ENCODE results near the gene GPATCH2.

Gene GPATCH2

GRCh38 chr1:217630711-217631591, at the start of gene GPATCH2, which contains the start of gene SPATA17:
TSS of gene GPATCH2 (minus strand) at chr1:217631090. CDS start at chr1:217630971, 119 bp downstream.
TSS of gene SPATA17 (plus strand) at chr1:217631344. CDS start at chr1:217631379, 35 bp downstream.
- Histone ChIP-seq H3K4me1 (ENCODE audit: insufficient read depth, low read length) (peaks cover 3% of the 10 kb centered on the region; the same call in 1 of the 2 replicates), H3K9ac (ENCODE audit: low read depth, low read length) (peak within 1 kb of the TSS; percentile 95), H3K9me3 (ENCODE audit: control insufficient read depth, insufficient read depth, low read length) (no peaks in the 10 kb centered on the region), H3K36me3 (ENCODE audit: insufficient read depth, low read length) (no peaks in the 10 kb centered on the region)

- Histone ChIP-seq H3K4me1 (ENCODE audit: insufficient read depth, low read length) (no peaks in the 10 kb centered on the region; the same call in 1 of the 2 replicates), H3K9ac (ENCODE audit: low read depth, low read length) (no peak overlapping the region), H3K36me3 (ENCODE audit: insufficient read depth, low read length) (no peaks in the 10 kb centered on the region), H3K9me3 (ENCODE audit: control insufficient read depth, insufficient read depth, low read length) (no peaks in the 10 kb centered on the region)
Measured at GRCh38 chr1:217674028-217674729, 43.3 kb upstream of the GPATCH2 start.

GRCh38 chr1:217673387-217673786, 42.5 kb upstream of the GPATCH2 start:
- H3K9ac ChIP-seq (ENCODE audit: low read depth, low read length), result no peak overlapping the region

GRCh38 chr1:217668351-217668940, 37.6 kb upstream of the GPATCH2 start:
- no peaks in the 10 kb centered on the region for H3K9me3 ChIP-seq (ENCODE audit: control insufficient read depth, insufficient read depth, low read length)
- no peaks in the 10 kb centered on the region for H3K4me1 ChIP-seq (ENCODE audit: insufficient read depth, low read length)
- H3K9ac ChIP-seq (ENCODE audit: low read depth, low read length), result no peak overlapping the region
- no peaks in the 10 kb centered on the region for H3K36me3 ChIP-seq (ENCODE audit: insufficient read depth, low read length)

More at GRCh38 chr1:217673387-217673786, 42.5 kb upstream of the GPATCH2 start:
- no peaks in the 10 kb centered on the region for H3K36me3 ChIP-seq (ENCODE audit: insufficient read depth, low read length)
- no peaks in the 10 kb centered on the region for H3K9me3 ChIP-seq (ENCODE audit: control insufficient read depth, insufficient read depth, low read length)
- H3K4me1 ChIP-seq (ENCODE audit: insufficient read depth, low read length), result no peaks in the 10 kb centered on the region; the same call in 1 of the 2 replicates

GRCh38 chr1:217661407-217661806, 30.5 kb upstream of the GPATCH2 start:
- Histone ChIP-seq H3K36me3 (ENCODE audit: insufficient read depth, low read length) (no peaks in the 10 kb centered on the region), H3K9ac (ENCODE audit: low read depth, low read length) (no peak overlapping the region), H3K9me3 (ENCODE audit: control insufficient read depth, insufficient read depth, low read length) (no peaks in the 10 kb centered on the region), H3K4me1 (ENCODE audit: insufficient read depth, low read length) (no peaks in the 10 kb centered on the region)

GRCh38 chr1:217660353-217661062, 29.6 kb upstream of the GPATCH2 start:
- Histone ChIP-seq H3K4me1 (ENCODE audit: insufficient read depth, low read length) (no peaks in the 10 kb centered on the region), H3K9me3 (ENCODE audit: control insufficient read depth, insufficient read depth, low read length) (no peaks in the 10 kb centered on the region), H3K36me3 (ENCODE audit: insufficient read depth, low read length) (no peaks in the 10 kb centered on the region), H3K9ac (ENCODE audit: low read depth, low read length) (no peak overlapping the region)

GRCh38 chr1:217650674-217651073, 19.8 kb upstream of the GPATCH2 start:
- Histone ChIP-seq H3K9me3 (ENCODE audit: control insufficient read depth, insufficient read depth, low read length) (no peaks in the 10 kb centered on the region), H3K9ac (ENCODE audit: low read depth, low read length) (no peak overlapping the region), H3K36me3 (ENCODE audit: insufficient read depth, low read length) (no peaks in the 10 kb centered on the region), H3K4me1 (ENCODE audit: insufficient read depth, low read length) (no peaks in the 10 kb centered on the region)

- Histone ChIP-seq H3K9me3 (ENCODE audit: control insufficient read depth, insufficient read depth, low read length) (no peaks in the 10 kb centered on the region), H3K9ac (ENCODE audit: low read depth, low read length) (no peak overlapping the region), H3K36me3 (ENCODE audit: insufficient read depth, low read length) (no peaks in the 10 kb centered on the region), H3K4me1 (ENCODE audit: insufficient read depth, low read length) (no peaks in the 10 kb centered on the region)
Measured at GRCh38 chr1:217647791-217648190, 16.9 kb upstream of the GPATCH2 start.

GRCh38 chr1:217642455-217642854, 11.6 kb upstream of the GPATCH2 start:
- Histone ChIP-seq H3K4me1 (ENCODE audit: insufficient read depth, low read length) (no peaks in the 10 kb centered on the region), H3K9ac (ENCODE audit: low read depth, low read length) (no peak overlapping the region), H3K36me3 (ENCODE audit: insufficient read depth, low read length) (no peaks in the 10 kb centered on the region), H3K9me3 (ENCODE audit: control insufficient read depth, insufficient read depth, low read length) (no peaks in the 10 kb centered on the region)

- Histone ChIP-seq H3K36me3 (ENCODE audit: insufficient read depth, low read length) (no peaks in the 10 kb centered on the region), H3K9me3 (ENCODE audit: control insufficient read depth, insufficient read depth, low read length) (no peaks in the 10 kb centered on the region), H3K9ac (ENCODE audit: low read depth, low read length) (no peak overlapping the region), H3K4me1 (ENCODE audit: insufficient read depth, low read length) (peaks cover 3% of the 10 kb centered on the region; the same call in 1 of the 2 replicates)
Measured at GRCh38 chr1:217627431-217627830, 3.5 kb downstream of the GPATCH2 start.

- Histone ChIP-seq H3K9ac (ENCODE audit: low read depth, low read length) (no peak overlapping the region), H3K9me3 (ENCODE audit: control insufficient read depth, insufficient read depth, low read length) (no peaks in the 10 kb centered on the region), H3K36me3 (ENCODE audit: insufficient read depth, low read length) (no peaks in the 10 kb centered on the region), H3K4me1 (ENCODE audit: insufficient read depth, low read length) (peaks cover 11% of the 10 kb centered on the region; the same call in 1 of the 2 replicates)
Measured at GRCh38 chr1:217626321-217626720, 4.6 kb downstream of the GPATCH2 start.

GRCh38 chr1:217622042-217622441, 8.8 kb downstream of the GPATCH2 start:
- H3K9ac ChIP-seq (ENCODE audit: low read depth, low read length), result no peak overlapping the region
- no peaks in the 10 kb centered on the region for H3K9me3 ChIP-seq (ENCODE audit: control insufficient read depth, insufficient read depth, low read length)
- H3K36me3 ChIP-seq (ENCODE audit: insufficient read depth, low read length), result 0 out of 2 replicates have a peak, but pooled peaks cover 6% of the 10 kb centered on the region
- H3K4me1 ChIP-seq (ENCODE audit: insufficient read depth, low read length), result peaks cover 8% of the 10 kb centered on the region; the same call in 1 of the 2 replicates

- Histone ChIP-seq H3K9ac (ENCODE audit: low read depth, low read length) (no peak overlapping the region), H3K4me1 (ENCODE audit: insufficient read depth, low read length) (peaks cover 8% of the 10 kb centered on the region; the same call in 1 of the 2 replicates), H3K36me3 (ENCODE audit: insufficient read depth, low read length) (0 out of 2 replicates have a peak, but pooled peaks cover 6% of the 10 kb centered on the region), H3K9me3 (ENCODE audit: control insufficient read depth, insufficient read depth, low read length) (no peaks in the 10 kb centered on the region)
Measured at GRCh38 chr1:217620814-217621213, 10.1 kb downstream of the GPATCH2 start.

- H3K9me3 ChIP-seq (ENCODE audit: control insufficient read depth, insufficient read depth, low read length), result no peaks in the 10 kb centered on the region
- no peak overlapping the region for H3K9ac ChIP-seq (ENCODE audit: low read depth, low read length)
- peaks cover 7% of the 10 kb centered on the region; the same call in 1 of the 2 replicates for H3K4me1 ChIP-seq (ENCODE audit: insufficient read depth, low read length)
- H3K36me3 ChIP-seq (ENCODE audit: insufficient read depth, low read length), result 0 out of 2 replicates have a peak, but pooled peaks cover 10% of the 10 kb centered on the region
Measured at GRCh38 chr1:217617126-217617525, 13.8 kb downstream of the GPATCH2 start.
